GM23338 (cell line): ENCODE measurements around the gene ST6GALNAC3.

ENCODE experiments used
- EZH2 ChIP-seq: fragments of 200-600 bp; sonication (generic); IDR thresholded peaks from one replicate; pipeline ENCODE4 v1.8.0; 2017; ENCODE audit warnings: antibody characterized with exemption, mild to moderate bottlenecking, low read depth; ENCODE audit not compliant: unreplicated experiment
- EZH2phosphoT487 ChIP-seq: fragments of 200-600 bp; sonication (generic); IDR thresholded peaks from one replicate; pipeline ENCODE4 v1.8.1; 2018; ENCODE audit warnings: antibody characterized with exemption; ENCODE audit not compliant: unreplicated experiment
- JUNB ChIP-seq: IDR thresholded peaks from one replicate; pipeline ENCODE4 v1.6.1; 2016; ENCODE audit warnings: antibody characterized with exemption; ENCODE audit not compliant: unreplicated experiment
- POLR2AphosphoS5 ChIP-seq: IDR thresholded peaks from 2 replicates; pipeline ENCODE4 v1.6.1; 2016; ENCODE audit warnings: antibody characterized with exemption, low read depth
- ZNF331 ChIP-seq: fragments of 250-450 bp; sonication (Bioruptor Pico); IDR thresholded peaks from 2 replicates; pipeline ENCODE4 v1.5.0; 2020; ENCODE audit warnings: low read depth, mild to moderate bottlenecking, moderate library complexity
- TF ChIP-seq, protein P1 (sequence below), 2 experiments: fragments of 200-600 bp in 1 of 2; sonication (generic) in 1 of 2; conservative IDR thresholded peaks; 2 replicates each; pipeline versions ENCODE4 v1.5.1 to v1.6.1; 2016 to 2017; ENCODE audit warnings: antibody characterized with exemption in 2 of 2, low read depth in 2 of 2, mild to moderate bottlenecking in 2 of 2, moderate library complexity in 1 of 2
- TF ChIP-seq, protein P2 (sequence below): IDR thresholded peaks from one replicate; pipeline ENCODE4 v1.6.1; 2018; ENCODE audit warnings: antibody characterized with exemption; ENCODE audit not compliant: unreplicated experiment

DNA sequence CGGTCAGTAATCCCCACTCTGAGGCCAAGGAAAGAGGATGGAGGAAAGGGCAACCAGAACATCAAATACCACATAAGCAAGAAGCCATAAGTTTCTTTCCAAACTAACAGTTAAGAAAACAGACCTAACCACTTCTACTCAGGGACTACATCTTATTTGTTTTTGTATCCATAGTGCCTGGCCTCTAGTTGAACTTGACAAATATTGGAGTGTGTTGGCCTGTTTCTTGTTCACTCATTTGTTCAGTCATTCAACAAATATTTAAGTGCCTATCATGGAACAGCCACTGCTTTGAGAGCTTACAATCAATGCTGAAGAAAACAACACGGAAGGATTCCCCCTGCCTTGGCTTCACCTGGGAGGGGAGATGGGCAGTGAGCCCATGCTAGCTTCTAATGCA is 69.7 kb downstream of the ST6GALNAC3 start:
- TF ChIP-seq POLR2AphosphoS5 (no peak), EZH2phosphoT487 (no peak), EZH2 (no peak), JUNB (no peak), ZNF331 (CRISPR knock-in tag) (no peak)
- TF ChIP-seq, protein P1, sequence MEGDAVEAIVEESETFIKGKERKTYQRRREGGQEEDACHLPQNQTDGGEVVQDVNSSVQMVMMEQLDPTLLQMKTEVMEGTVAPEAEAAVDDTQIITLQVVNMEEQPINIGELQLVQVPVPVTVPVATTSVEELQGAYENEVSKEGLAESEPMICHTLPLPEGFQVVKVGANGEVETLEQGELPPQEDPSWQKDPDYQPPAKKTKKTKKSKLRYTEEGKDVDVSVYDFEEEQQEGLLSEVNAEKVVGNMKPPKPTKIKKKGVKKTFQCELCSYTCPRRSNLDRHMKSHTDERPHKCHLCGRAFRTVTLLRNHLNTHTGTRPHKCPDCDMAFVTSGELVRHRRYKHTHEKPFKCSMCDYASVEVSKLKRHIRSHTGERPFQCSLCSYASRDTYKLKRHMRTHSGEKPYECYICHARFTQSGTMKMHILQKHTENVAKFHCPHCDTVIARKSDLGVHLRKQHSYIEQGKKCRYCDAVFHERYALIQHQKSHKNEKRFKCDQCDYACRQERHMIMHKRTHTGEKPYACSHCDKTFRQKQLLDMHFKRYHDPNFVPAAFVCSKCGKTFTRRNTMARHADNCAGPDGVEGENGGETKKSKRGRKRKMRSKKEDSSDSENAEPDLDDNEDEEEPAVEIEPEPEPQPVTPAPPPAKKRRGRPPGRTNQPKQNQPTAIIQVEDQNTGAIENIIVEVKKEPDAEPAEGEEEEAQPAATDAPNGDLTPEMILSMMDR (conservative IDR thresholded peaks at IDR 0.05; ENCODE audit: low read depth in 2 of 2), result no peak
- TF ChIP-seq, protein P2, sequence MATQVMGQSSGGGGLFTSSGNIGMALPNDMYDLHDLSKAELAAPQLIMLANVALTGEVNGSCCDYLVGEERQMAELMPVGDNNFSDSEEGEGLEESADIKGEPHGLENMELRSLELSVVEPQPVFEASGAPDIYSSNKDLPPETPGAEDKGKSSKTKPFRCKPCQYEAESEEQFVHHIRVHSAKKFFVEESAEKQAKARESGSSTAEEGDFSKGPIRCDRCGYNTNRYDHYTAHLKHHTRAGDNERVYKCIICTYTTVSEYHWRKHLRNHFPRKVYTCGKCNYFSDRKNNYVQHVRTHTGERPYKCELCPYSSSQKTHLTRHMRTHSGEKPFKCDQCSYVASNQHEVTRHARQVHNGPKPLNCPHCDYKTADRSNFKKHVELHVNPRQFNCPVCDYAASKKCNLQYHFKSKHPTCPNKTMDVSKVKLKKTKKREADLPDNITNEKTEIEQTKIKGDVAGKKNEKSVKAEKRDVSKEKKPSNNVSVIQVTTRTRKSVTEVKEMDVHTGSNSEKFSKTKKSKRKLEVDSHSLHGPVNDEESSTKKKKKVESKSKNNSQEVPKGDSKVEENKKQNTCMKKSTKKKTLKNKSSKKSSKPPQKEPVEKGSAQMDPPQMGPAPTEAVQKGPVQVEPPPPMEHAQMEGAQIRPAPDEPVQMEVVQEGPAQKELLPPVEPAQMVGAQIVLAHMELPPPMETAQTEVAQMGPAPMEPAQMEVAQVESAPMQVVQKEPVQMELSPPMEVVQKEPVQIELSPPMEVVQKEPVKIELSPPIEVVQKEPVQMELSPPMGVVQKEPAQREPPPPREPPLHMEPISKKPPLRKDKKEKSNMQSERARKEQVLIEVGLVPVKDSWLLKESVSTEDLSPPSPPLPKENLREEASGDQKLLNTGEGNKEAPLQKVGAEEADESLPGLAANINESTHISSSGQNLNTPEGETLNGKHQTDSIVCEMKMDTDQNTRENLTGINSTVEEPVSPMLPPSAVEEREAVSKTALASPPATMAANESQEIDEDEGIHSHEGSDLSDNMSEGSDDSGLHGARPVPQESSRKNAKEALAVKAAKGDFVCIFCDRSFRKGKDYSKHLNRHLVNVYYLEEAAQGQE, result no peak
